SH-SY5Y (cell line): ENCODE measurements around the gene SCGB3A1.

ENCODE experiments used
- GATA2 ChIP-seq: IDR thresholded peaks from 2 replicates; pipeline ENCODE4 v1.6.1; 2011; ENCODE audit warnings: mild to moderate bottlenecking, low read depth, low read length
- GATA3 ChIP-seq: IDR thresholded peaks from 2 replicates; pipeline ENCODE4 v1.6.1; 2011; ENCODE audit warnings: low read depth, mild to moderate bottlenecking, low read length, moderate library complexity

DNA sequence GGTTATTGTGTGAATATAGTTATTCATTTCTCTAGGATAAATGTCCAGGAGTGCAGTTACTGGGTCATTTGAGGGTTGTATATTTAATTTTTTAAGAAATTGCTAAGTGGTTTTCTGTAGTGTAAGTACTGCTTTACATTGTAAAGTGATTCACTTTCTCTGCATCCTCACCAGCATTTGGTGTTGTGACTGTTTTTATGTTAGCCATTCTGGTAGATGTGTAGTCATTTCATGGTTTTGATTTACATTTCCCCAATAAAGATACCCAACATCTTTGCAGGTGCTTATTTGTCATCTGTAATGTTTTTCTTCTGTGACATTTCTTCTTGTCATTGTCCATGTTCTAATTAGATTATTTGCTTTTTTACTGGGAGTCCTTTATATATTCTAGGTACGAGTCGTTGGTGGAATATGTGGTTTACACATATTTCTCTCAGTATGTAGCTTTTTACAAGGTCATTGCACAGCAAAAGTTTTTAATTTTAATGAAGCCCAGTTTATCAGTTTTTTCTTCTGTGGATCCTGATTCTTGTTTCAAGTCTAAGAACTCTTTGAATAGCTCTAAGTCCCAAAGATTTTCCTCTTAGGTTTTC lies 34.0 kb downstream of the SCGB3A1 start:
- TF ChIP-seq GATA2 (no peak), GATA3 (no peak)
